HG02763 (cell line): ENCODE results near the gene TEX13B.
A peak's percentile ranks its signal among the peaks of the same experiment; 100 is the strongest.
"Not testable (repeated sequence)": the region's sequence is repeated elsewhere in the genome, so short reads cannot be mapped to it uniquely, and the experiment has no call there.

ENCODE experiments used
- ATAC-seq: cut with Tn5 transposase; IDR thresholded peaks from one replicate; pipeline ENCODE4 v1.9.1; 2021; ENCODE audit warnings: mild to moderate bottlenecking, moderate library complexity; ENCODE audit not compliant: unreplicated experiment

The TEX13B gene, protein sequence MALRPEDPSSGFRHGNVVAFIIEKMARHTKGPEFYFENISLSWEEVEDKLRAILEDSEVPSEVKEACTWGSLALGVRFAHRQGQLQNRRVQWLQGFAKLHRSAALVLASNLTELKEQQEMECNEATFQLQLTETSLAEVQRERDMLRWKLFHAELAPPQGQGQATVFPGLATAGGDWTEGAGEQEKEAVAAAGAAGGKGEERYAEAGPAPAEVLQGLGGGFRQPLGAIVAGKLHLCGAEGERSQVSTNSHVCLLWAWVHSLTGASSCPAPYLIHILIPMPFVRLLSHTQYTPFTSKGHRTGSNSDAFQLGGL

DNA sequence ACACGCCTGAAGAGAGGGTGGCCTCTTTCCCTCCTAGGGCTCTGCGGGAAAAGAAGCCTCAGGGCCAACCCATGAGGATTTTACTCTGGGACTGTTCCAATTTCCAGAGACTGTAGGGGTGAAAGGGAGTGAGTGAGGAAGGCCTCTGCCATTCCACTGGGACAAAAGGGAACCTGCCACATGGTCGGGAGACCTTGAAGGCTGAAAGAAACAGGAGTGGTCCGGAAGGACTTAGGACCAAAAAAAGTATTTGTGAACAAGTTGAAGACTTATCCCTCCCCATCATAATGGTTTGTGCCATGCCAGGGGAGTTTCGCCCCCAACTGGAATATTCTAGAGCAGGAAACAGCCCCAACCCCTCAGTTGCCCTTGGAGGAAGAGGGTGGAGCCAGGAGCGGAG lies at the start of gene TEX13B:
Gene TEX13B, minus strand, starts transcription at position 15 of the 400 bp plus-strand sequence. CDS start 243 bp downstream, outside the sequence.
- no peak for ATAC-seq

- ATAC-seq: peak; percentile 64
Measured at GRCh38 chrX:108029928-108030711, 48.0 kb upstream of the TEX13B start.

DNA sequence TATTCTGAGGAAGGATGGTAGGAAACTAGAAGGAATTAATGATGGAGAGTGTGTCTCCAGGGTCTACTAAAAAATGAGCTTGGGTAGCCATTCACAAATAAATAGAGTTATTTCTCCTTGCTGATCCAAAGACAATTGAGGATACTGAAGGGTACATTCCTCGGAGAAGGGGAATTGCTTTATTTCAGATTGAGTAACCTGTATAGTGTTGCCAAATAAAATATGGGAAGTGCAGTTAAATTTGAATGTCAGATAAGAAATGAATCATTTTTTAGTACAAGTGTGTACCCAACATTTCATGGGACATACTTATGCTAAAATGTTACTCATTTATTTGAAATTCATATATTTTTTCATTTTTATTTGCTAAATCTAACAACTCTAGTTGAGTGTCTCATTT lies 46.7 kb upstream of the TEX13B start:
- no peak for ATAC-seq

DNA sequence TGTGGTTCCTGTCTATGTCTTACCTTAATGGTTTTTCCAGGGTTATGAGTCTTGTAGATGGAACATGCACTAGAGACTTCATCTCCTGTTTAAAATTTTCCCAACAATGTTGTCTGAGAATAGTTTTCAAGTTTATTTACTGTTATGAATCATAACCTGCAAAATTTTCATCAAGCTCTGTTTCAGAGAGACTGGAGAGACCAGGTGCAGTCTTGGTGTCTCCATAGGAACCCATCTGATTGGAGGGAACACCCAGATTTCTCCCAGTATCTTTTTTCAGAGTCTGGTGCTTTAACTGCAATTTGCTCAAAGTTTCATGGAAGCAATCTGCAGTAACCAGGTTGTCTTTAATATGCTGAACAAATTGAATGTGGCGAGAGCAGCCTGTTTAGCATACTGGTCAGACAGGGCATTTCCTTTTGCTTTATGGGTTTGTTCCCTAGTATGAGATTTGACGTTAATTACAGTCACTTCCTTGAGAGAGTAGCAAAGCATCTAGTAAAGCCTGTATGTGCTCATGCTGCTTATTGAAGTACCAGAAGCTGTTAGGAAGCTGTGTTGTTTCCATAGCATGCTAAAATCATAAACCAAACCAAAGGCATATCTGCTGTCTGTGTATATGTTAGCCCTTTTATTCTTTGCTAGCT lies 43.9 kb upstream of the TEX13B start:
- no peak for ATAC-seq

DNA sequence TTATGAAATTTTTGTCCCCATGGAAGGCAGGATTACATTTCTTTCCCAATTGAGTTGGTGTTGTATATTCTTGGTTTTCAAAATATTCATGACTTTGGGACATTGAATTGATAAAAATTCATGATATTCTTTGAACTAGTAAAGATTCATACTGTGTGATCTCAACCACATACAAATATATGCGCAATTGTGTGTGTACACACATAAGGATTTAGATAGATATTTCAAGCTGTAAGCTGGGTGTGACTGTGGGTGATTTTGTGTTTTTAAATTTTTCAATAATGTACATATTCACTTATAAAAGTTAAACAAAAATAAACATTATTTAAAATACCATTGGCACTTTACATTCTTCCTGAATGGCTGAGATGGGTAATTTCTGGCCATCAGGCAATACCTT lies 43.2 kb upstream of the TEX13B start:
- no peak for ATAC-seq

DNA sequence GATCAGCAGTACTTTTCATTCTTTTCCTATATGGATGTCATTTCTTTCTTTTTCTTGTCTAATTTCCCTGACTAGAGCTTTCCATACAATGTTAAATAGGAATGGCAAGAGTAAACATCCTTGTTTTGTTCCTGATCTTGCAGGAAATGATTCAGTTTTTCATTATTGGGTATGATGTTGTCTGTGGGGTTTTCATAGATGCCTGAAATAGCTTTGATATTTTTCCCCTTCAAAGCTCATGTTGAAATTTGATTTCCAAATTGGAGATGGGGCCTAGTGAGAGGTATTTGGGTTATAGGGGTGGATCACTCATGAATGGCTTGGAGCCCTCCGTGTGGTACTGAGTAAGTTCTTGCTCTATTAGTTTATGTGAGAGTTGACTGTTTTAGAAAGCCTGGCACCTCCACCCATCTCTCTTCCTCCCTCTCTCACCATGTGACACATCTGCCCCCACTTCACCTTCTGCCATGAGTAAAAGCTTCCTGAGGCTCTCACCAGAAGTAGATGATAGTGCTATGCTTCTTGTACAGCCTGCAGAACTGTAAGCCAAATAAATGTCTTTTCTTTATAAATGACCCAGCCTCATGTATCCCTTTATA lies 40.4 kb upstream of the TEX13B start:
- no peak for ATAC-seq

DNA sequence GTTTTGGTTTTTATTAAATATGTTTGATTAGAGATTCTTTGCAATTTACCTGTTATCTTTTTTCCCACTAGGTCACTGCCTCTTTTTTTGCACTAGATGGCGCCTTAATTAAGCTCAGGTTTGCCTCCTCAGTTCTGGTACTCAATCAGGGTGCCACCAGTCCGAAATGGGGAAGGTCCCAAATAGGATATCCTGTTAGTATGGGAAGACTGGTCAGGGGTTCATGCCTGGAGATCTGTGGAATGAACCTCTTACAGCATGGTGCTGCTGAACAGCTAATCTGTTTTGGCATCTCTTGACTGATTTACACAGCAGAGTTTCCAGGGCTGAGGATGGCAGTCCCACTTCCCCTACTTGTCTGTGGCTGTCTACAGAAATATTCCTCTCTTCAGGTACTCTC lies 38.5 kb upstream of the TEX13B start:
- no peak for ATAC-seq

GRCh38 chrX:108019382-108019875 lies 37.3 kb upstream of the TEX13B start:
- no peak for ATAC-seq

DNA sequence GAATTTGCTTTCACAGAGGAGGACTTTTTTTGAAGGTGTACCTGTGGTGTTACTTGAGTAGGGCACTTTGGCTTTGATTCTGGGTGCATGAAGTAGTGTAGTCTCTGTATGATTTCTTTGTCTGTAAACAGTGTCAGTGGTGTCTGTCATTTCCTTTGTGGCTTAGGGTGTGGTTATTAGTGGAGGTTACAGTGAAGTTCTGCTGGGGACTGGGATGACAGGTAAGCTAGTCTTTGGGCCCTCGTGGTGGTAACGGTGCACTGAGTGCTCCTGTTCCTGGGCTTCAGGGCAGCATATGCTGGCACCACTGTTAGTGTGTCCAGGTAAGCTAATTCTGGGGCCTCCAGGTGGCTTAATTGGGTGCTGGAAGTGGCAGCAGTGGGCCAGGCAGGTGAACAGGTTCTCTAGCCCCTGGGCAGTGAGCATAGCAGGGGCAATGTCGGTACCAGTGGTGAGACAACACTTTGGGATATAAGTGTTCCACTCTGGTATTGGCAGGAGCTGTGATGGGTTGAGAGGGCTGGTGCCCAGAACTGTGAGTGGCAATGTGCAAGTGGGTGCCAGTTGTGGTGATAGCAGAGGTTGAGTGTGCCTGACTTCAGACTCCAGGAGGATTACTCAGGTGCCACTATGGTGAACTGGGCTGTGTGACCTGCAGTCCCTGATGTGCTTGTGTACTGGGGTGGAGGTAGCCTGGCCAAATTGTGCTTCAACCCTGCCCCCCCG lies 36.6 kb upstream of the TEX13B start:
- no peak for ATAC-seq

- no peak for ATAC-seq
Measured at GRCh38 chrX:108001218-108001814, 19.1 kb upstream of the TEX13B start.

GRCh38 chrX:108000751-108001150 lies 18.6 kb upstream of the TEX13B start:
- ATAC-seq: no peak

- ATAC-seq: no peak
Measured at GRCh38 chrX:107996124-107996523, 14.0 kb upstream of the TEX13B start.

- no peak for ATAC-seq
Measured at GRCh38 chrX:107985033-107985432, 2.9 kb upstream of the TEX13B start.

DNA sequence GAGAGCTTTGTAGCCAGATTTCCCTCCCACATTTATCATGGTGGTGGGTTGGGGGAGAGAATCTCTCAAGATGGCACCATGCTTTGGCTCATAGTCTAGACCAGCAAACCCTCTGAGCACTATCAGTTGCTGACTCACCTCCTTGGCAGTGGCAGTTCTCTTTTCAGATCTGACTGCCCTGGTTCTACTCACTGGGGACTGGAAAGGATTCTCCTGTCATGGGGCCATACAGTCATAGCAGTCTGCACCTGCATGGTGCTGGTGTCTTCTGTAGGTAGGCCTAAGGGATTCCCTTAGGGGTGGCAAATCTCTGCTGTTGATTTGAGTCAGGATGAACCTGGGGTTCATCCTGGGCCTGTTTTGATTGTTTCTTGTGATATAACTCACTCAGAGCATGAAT lies 2.6 kb downstream of the TEX13B start:
- no peak for ATAC-seq

DNA sequence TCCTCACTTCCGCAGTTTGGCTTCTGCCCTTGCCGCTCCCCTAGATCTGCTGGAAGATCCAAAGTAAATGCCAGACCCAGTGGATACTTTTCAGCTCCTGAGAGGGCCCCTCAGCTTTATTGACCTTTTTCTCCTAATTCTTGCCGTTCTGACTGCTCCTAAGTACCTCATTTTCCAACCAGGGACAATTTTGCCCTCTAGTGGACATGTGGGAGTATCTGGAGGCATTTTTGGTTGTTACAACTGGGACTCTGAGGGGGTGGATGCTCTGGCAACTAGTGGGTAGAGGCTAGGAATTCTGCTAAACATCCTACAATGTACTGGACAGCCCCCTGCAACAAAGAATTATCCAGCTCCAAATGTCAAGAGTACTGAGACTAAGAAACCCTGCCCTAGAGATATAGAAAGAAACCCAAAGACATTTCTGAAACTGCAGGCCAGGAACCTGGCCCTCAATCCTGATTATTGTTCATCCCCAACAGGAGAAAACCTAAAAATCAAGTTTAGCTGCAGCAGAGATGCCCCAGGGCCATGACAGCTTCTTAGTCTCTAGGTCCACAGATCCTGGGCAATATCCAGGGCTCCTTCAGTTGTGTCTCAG lies 3.4 kb downstream of the TEX13B start:
- ATAC-seq: no peak

DNA sequence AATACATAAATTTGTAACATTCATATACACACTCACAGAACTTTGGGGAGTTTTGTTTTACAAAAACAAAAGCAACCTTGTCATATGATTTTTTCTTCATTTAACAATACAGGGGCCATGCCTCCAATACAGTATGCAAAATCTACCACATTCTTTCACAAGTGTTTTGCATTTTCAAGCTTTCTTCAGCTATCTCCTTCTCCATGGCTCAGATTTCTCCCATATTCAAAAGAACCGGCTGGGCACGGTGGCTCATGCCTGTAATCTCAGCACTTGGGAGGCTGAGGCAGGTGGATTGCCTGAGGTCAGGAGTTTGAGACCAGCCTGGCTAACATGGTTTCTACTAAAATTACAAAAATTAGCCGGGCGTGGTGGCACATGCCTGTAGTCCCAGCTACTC lies 4.1 kb downstream of the TEX13B start:
- ATAC-seq: no peak

GRCh38 chrX:107971636-107972035 lies 10.5 kb downstream of the TEX13B start:
- no peak for ATAC-seq

- ATAC-seq: no peak
Measured at GRCh38 chrX:107970073-107970472, 12.1 kb downstream of the TEX13B start.

DNA sequence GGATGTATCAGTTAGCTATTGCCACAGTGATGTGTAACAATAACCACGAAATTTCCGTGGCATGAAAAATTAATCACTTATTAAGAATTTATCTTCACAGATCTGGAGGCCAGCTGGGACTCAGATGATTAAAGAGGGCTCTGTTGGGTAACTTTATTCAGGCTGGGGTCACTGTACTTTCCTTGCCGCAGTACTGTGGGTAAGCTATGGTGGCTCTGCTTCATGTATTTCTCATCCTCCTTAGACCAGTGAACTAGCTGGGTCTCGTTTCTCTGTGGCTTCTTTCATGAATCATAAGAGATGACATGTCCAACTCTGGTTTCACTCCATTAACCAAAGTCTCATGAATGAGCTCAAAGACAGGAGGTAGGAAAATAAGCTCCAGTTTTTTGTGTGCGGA lies 13.5 kb downstream of the TEX13B start:
- peak; percentile 58 for ATAC-seq

- not testable (repeated sequence) for ATAC-seq
Measured at GRCh38 chrX:107955337-107955736, 26.8 kb downstream of the TEX13B start.
